ENCODE results near the gene SORCS2.
A peak's percentile ranks its signal among the peaks of the same experiment; 100 is the strongest.

The SORCS2 gene

GRCh38 chr4:7466215-7466614, 273.9 kb downstream of the SORCS2 start:
- TF ChIP-seq CREB1 (IDR thresholded peaks at IDR 0.05; ENCODE audit: low read depth): no peak
- TF ChIP-seq EGR1 (IDR thresholded peaks at IDR 0.05): no peak
- TF ChIP-seq USF1 (IDR thresholded peaks at IDR 0.05): peak; percentile 92
- TF ChIP-seq, protein P1, sequence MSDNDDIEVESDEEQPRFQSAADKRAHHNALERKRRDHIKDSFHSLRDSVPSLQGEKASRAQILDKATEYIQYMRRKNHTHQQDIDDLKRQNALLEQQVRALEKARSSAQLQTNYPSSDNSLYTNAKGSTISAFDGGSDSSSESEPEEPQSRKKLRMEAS (IDR thresholded peaks at IDR 0.05): no peak
- peak; percentile 48 for TF ChIP-seq TEAD4 (IDR thresholded peaks at IDR 0.05)

DNA sequence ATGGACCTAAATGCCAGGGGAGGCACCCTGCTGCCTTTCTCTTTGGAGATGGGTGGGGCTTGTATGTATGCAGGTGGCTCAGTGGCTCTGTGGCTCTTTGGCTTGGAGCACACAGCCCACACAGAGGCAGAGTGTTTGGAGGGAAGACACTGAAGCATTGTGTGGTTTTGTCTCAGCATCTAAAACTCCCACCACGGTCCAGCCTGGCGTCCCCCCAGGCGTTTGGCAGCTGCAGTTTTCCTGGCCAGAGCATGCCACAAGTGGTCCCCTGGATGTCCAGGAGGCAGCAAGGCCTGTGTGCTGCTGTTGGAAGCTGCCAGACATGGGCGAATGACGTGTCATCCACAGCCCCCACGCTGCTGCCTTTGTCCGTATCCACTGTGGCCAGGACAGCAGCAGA, 274.6 kb downstream of the SORCS2 start:
- TF ChIP-seq ZBTB7A (IDR thresholded peaks at IDR 0.05; ENCODE audit: low read depth) (no peak), REST (IDR thresholded peaks at IDR 0.05; ENCODE audit: low read depth) (no peak), USF1 (IDR thresholded peaks at IDR 0.05) (no peak), EP300 (IDR thresholded peaks at IDR 0.05; ENCODE audit: borderline replicate concordance) (no peak), NFIC (IDR thresholded peaks at IDR 0.05) (no peak)

DNA sequence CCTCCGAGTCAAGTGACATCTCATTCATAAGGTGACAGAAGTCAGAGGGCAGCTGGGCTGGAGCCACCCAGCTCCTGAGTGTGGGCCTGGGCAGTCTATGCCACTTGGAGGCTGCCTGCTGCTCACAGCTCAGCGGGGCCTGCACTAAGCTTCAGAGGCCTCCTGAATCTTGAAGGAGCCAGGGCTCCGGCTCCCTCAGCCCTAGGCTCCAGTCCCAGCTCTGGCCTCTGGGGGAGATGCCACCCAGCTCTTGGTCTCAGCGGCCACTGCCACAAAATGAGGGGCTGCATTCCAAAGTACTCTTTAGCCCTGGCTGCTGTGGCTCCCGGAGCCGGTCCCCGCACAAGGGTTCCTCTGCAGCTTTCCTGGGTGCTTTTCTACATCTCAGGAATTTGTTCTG, 275.1 kb downstream of the SORCS2 start:
- TF ChIP-seq TCF12 (IDR thresholded peaks at IDR 0.05; ENCODE audit: low read depth): no peak
- no peak for TF ChIP-seq TEAD4 (IDR thresholded peaks at IDR 0.05)
- TF ChIP-seq CEBPB (IDR thresholded peaks at IDR 0.05): no peak
- TF ChIP-seq EGR1 (IDR thresholded peaks at IDR 0.05): no peak
- no peak for TF ChIP-seq CREB1 (IDR thresholded peaks at IDR 0.05; ENCODE audit: low read depth)
- TF ChIP-seq, protein P1 (IDR thresholded peaks at IDR 0.05): no peak

GRCh38 chr4:7469023-7469422, 276.7 kb downstream of the SORCS2 start:
- no peak for TF ChIP-seq CREB1 (IDR thresholded peaks at IDR 0.05; ENCODE audit: low read depth)
- TF ChIP-seq TAF1 (IDR thresholded peaks at IDR 0.05; ENCODE audit: low read depth): no peak
- TF ChIP-seq, protein P1 (IDR thresholded peaks at IDR 0.05): no peak
- TF ChIP-seq REST (IDR thresholded peaks at IDR 0.05; ENCODE audit: low read depth): no peak
- no peak for TF ChIP-seq TEAD4 (IDR thresholded peaks at IDR 0.05)
- no peak for TF ChIP-seq NFIC (IDR thresholded peaks at IDR 0.05)
- TF ChIP-seq USF1 (IDR thresholded peaks at IDR 0.05): no peak

DNA sequence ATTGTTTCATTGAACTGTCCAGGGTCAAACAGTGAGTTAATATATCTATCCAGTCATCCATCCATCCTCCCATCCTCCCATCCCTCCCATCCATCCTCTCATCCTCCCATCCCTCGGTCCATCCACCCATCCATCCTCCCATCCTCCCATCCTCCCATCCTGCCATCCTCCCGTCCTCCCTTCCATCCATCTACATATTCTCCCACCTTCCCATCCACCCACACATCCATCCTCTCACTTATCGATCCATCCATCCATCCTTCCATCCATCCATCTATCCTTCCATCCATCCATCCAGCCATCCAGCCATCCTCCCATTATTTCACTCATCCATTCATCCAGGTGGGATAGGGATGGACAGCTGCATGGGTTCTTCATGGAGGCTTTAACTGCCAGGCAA, 277.8 kb downstream of the SORCS2 start:
- TF ChIP-seq YY1 (IDR thresholded peaks at IDR 0.05; ENCODE audit: low read depth) (no peak), NFIC (IDR thresholded peaks at IDR 0.05) (no peak), RAD21 (IDR thresholded peaks at IDR 0.05; ENCODE audit: low read depth) (no peak), REST (IDR thresholded peaks at IDR 0.05; ENCODE audit: low read depth) (no peak), USF1 (IDR thresholded peaks at IDR 0.05) (no peak), TCF12 (IDR thresholded peaks at IDR 0.05; ENCODE audit: low read depth) (no peak), FOXM1 (IDR thresholded peaks at IDR 0.05; ENCODE audit: borderline replicate concordance, low read depth) (no peak), TAF1 (IDR thresholded peaks at IDR 0.05; ENCODE audit: low read depth) (no peak), CEBPB (IDR thresholded peaks at IDR 0.05) (no peak), EP300 (IDR thresholded peaks at IDR 0.05; ENCODE audit: borderline replicate concordance) (no peak)
- TF ChIP-seq, protein P1 (IDR thresholded peaks at IDR 0.05): no peak

All from Ishikawa (cell line).